ENCODE results near the gene ATF6. TPM values are rescaled to one million over a fixed set of nuclear protein-coding genes. Genes with fewer than 3 reads are reported as not detected.

ATF6 gene
- total and polyA plus RNA-seq, 9 of the 15 experiments (the other 6 are each of a cell fraction or from before 2014, with no cell fraction given): 11.7 to 32.4 (median 20.4) TPM

DNA sequence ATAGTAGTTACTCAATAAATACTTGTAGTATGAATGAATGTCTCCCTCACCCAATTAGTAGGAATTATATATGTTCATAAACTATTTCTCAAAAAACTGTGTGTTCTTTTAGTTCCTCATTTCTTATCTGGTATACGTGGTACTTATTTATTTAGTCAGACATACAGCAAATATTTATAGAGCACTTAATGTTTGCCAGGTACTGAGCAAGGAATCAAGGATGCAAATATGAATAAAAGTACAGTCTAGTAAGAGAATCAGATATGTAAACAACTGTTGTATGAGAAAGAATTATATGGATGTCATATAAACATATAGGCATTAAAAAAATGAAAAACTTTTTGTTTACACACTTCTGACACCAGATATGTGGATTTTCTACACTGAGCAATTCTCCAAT lies 58.5 kb downstream of the ATF6 start (continued):
- TF ChIP-seq, protein P1, sequence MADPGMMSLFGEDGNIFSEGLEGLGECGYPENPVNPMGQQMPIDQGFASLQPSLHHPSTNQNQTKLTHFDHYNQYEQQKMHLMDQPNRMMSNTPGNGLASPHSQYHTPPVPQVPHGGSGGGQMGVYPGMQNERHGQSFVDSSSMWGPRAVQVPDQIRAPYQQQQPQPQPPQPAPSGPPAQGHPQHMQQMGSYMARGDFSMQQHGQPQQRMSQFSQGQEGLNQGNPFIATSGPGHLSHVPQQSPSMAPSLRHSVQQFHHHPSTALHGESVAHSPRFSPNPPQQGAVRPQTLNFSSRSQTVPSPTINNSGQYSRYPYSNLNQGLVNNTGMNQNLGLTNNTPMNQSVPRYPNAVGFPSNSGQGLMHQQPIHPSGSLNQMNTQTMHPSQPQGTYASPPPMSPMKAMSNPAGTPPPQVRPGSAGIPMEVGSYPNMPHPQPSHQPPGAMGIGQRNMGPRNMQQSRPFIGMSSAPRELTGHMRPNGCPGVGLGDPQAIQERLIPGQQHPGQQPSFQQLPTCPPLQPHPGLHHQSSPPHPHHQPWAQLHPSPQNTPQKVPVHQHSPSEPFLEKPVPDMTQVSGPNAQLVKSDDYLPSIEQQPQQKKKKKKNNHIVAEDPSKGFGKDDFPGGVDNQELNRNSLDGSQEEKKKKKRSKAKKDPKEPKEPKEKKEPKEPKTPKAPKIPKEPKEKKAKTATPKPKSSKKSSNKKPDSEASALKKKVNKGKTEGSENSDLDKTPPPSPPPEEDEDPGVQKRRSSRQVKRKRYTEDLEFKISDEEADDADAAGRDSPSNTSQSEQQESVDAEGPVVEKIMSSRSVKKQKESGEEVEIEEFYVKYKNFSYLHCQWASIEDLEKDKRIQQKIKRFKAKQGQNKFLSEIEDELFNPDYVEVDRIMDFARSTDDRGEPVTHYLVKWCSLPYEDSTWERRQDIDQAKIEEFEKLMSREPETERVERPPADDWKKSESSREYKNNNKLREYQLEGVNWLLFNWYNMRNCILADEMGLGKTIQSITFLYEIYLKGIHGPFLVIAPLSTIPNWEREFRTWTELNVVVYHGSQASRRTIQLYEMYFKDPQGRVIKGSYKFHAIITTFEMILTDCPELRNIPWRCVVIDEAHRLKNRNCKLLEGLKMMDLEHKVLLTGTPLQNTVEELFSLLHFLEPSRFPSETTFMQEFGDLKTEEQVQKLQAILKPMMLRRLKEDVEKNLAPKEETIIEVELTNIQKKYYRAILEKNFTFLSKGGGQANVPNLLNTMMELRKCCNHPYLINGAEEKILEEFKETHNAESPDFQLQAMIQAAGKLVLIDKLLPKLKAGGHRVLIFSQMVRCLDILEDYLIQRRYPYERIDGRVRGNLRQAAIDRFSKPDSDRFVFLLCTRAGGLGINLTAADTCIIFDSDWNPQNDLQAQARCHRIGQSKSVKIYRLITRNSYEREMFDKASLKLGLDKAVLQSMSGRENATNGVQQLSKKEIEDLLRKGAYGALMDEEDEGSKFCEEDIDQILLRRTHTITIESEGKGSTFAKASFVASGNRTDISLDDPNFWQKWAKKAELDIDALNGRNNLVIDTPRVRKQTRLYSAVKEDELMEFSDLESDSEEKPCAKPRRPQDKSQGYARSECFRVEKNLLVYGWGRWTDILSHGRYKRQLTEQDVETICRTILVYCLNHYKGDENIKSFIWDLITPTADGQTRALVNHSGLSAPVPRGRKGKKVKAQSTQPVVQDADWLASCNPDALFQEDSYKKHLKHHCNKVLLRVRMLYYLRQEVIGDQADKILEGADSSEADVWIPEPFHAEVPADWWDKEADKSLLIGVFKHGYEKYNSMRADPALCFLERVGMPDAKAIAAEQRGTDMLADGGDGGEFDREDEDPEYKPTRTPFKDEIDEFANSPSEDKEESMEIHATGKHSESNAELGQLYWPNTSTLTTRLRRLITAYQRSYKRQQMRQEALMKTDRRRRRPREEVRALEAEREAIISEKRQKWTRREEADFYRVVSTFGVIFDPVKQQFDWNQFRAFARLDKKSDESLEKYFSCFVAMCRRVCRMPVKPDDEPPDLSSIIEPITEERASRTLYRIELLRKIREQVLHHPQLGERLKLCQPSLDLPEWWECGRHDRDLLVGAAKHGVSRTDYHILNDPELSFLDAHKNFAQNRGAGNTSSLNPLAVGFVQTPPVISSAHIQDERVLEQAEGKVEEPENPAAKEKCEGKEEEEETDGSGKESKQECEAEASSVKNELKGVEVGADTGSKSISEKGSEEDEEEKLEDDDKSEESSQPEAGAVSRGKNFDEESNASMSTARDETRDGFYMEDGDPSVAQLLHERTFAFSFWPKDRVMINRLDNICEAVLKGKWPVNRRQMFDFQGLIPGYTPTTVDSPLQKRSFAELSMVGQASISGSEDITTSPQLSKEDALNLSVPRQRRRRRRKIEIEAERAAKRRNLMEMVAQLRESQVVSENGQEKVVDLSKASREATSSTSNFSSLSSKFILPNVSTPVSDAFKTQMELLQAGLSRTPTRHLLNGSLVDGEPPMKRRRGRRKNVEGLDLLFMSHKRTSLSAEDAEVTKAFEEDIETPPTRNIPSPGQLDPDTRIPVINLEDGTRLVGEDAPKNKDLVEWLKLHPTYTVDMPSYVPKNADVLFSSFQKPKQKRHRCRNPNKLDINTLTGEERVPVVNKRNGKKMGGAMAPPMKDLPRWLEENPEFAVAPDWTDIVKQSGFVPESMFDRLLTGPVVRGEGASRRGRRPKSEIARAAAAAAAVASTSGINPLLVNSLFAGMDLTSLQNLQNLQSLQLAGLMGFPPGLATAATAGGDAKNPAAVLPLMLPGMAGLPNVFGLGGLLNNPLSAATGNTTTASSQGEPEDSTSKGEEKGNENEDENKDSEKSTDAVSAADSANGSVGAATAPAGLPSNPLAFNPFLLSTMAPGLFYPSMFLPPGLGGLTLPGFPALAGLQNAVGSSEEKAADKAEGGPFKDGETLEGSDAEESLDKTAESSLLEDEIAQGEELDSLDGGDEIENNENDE (IDR thresholded peaks at IDR 0.05; ENCODE audit: low read depth, low read length): no peak
- TF ChIP-seq ZNF699 (CRISPR knock-in tag; IDR thresholded peaks at IDR 0.05; ENCODE audit: insufficient replicate concordance) (no peak), MEIS2 (IDR thresholded peaks at IDR 0.05; ENCODE audit: partially characterized antibody) (no peak), TEAD2 (tag; IDR thresholded peaks at IDR 0.05) (no peak), CC2D1A (IDR thresholded peaks at IDR 0.05) (no peak), POLR2B (IDR thresholded peaks at IDR 0.05; ENCODE audit: low read depth, partially characterized antibody) (no peak), ZNF717 (CRISPR knock-in tag; IDR thresholded peaks at IDR 0.05) (no peak)
- TF ChIP-seq, protein P2, sequence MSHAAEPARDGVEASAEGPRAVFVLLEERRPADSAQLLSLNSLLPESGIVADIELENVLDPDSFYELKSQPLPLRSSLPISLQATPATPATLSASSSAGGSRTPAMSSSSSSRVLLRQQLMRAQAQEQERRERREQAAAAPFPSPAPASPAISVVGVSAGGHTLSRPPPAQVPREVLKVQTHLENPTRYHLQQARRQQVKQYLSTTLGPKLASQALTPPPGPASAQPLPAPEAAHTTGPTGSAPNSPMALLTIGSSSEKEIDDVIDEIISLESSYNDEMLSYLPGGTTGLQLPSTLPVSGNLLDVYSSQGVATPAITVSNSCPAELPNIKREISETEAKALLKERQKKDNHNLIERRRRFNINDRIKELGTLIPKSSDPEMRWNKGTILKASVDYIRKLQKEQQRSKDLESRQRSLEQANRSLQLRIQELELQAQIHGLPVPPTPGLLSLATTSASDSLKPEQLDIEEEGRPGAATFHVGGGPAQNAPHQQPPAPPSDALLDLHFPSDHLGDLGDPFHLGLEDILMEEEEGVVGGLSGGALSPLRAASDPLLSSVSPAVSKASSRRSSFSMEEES (CRISPR knock-in tag; IDR thresholded peaks at IDR 0.05): no peak
